DMS79 treated with DMSO at 0.1 percent for 48 hours (cell line): ENCODE results near the gene CAMK4.
"Not testable (repeated sequence)": the region's sequence is repeated elsewhere in the genome, so short reads cannot be mapped to it uniquely, and the experiment has no call there.

Source experiments
- DNase-seq: peaks from one replicate; lab custom pipeline; 2025; lab: John Stamatoyannopoulos, UW

Gene CAMK4

GRCh38 chr5:111310711-111311620 is 86.8 kb downstream of the CAMK4 start:
- DNase-seq = no peak

GRCh38 chr5:111311666-111312065 is 87.5 kb downstream of the CAMK4 start:
- no peak for DNase-seq

- DNase-seq = no peak
Measured at GRCh38 chr5:111313017-111313724, 89.0 kb downstream of the CAMK4 start.

- no peak for DNase-seq
Measured at GRCh38 chr5:111320953-111321352, 96.8 kb downstream of the CAMK4 start.

GRCh38 chr5:111321376-111321775 is 97.2 kb downstream of the CAMK4 start:
- DNase-seq = no peak

- DNase-seq = no peak
Measured at GRCh38 chr5:111326551-111326950, 102.4 kb downstream of the CAMK4 start.

- no peak for DNase-seq
Measured at GRCh38 chr5:111337133-111337532, 112.9 kb downstream of the CAMK4 start.

- DNase-seq = no peak
Measured at GRCh38 chr5:111337688-111338087, 113.5 kb downstream of the CAMK4 start.

GRCh38 chr5:111345731-111346130 is 121.5 kb downstream of the CAMK4 start:
- DNase-seq = no peak

- DNase-seq = no peak
Measured at GRCh38 chr5:111347021-111347420, 122.8 kb downstream of the CAMK4 start.

GRCh38 chr5:111348661-111349329 is 124.6 kb downstream of the CAMK4 start:
- DNase-seq = no peak

GRCh38 chr5:111349429-111349828 is 125.2 kb downstream of the CAMK4 start:
- DNase-seq = no peak

- no peak for DNase-seq
Measured at GRCh38 chr5:111353035-111353434, 128.9 kb downstream of the CAMK4 start.

- not testable (repeated sequence) for DNase-seq
Measured at GRCh38 chr5:111358726-111359125, 134.5 kb downstream of the CAMK4 start.

GRCh38 chr5:111360173-111360572 is 136.0 kb downstream of the CAMK4 start:
- DNase-seq = no peak

GRCh38 chr5:111364992-111365391 is 140.8 kb downstream of the CAMK4 start:
- DNase-seq = no peak

GRCh38 chr5:111366388-111366787 is 142.2 kb downstream of the CAMK4 start:
- DNase-seq = no peak

- no peak for DNase-seq
Measured at GRCh38 chr5:111367115-111367514, 142.9 kb downstream of the CAMK4 start.

GRCh38 chr5:111372799-111373198 is 148.6 kb downstream of the CAMK4 start:
- DNase-seq = no peak

- no peak for DNase-seq
Measured at GRCh38 chr5:111374380-111374779, 150.2 kb downstream of the CAMK4 start.

- no peak for DNase-seq
Measured at GRCh38 chr5:111375645-111376044, 151.5 kb downstream of the CAMK4 start.

- DNase-seq = no peak
Measured at GRCh38 chr5:111377306-111377705, 153.1 kb downstream of the CAMK4 start.

GRCh38 chr5:111379391-111379816 is 155.2 kb downstream of the CAMK4 start:
- no peak for DNase-seq
